ENCODE measurements around the gene DEPDC5. TPM values are rescaled to one million over a fixed set of nuclear protein-coding genes. Genes with fewer than 3 reads are reported as not detected.

DEPDC5 gene
- total and polyA plus RNA-seq, 4 donors: 7.5 to 36.7 (median 18.3) TPM

Other genes starting within 250 kb of the DEPDC5 start
- gene PISD, start 91.8 kb upstream of the DEPDC5 start, total RNA-seq: 10 to 100 TPM; 38.5 to 38.8 TPM
- 10 to 100 TPM; 16.0 to 29.1 TPM for gene PISD, start 91.8 kb upstream of the DEPDC5 start, polyA plus RNA-seq
- 10 to 100 TPM; 38.8 to 44.1 TPM for gene PRR14L, start 3.9 kb upstream of the DEPDC5 start, total RNA-seq
- 1 to 10 TPM; 3.5 to 5.3 TPM for gene PRR14L, start 3.9 kb upstream of the DEPDC5 start, polyA plus RNA-seq
- gene YWHAH, start 190.5 kb downstream of the DEPDC5 start, total RNA-seq: 100 to 1,000 TPM; 207 to 538 TPM
- gene YWHAH, start 190.5 kb downstream of the DEPDC5 start, polyA plus RNA-seq: 100 to 1,000 TPM in 1 of 2 donors, 10 to 100 TPM in 1; 82.8 to 179 TPM